ENCODE data around the gene ZNF620. TPM values are rescaled to one million over a fixed set of nuclear protein-coding genes. Genes with fewer than 3 reads are reported as not detected.

Gene ZNF620
- total RNA-seq, 3 donors from 2014 or later (not counting 1 experiment from before 2014, with no cell fraction given): 3.3 to 7.4 (median 6.0) TPM

DNA sequence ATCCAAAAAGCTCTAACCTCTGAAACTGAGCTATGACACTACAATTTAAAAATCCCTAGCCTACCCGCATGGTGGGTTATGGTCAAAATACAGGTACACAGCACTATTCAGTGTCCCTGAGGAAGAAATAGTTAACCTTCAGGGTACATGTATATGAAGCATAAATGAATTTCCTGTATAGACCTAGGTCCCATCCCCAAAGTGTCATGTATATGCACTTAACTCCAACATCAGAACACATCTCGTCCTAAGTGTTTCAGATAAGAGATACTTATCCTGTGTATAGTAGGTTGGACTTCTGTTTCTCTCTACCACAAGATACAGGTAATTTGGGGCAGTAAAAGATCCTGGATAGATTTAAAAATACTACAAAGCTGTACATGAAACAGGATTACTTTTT, 42.3 kb upstream of the ZNF620 start:
- Histone ChIP-seq H3K9me3 (ENCODE audit: control insufficient read depth, insufficient read depth, low read length) (no peaks in the 10 kb centered on the region), H3K27ac (ENCODE audit: low read length) (no peak overlapping the region), H3K27me3 (ENCODE audit: control insufficient read depth, insufficient read depth, low read length) (no peaks in the 10 kb centered on the region), H3K4me3 (ENCODE audit: low read length) (no peak overlapping the region), H3K4me1 (ENCODE audit: control insufficient read depth, insufficient read depth, low read length) (peaks cover 12% of the 10 kb centered on the region), H3K36me3 (ENCODE audit: control insufficient read depth, insufficient read depth, low read length) (peaks cover 51% of the 10 kb centered on the region)
- ATAC-seq (peak in 1 of 3 donors; percentile 10), DNase-seq (no peak)
- peaks cover 15 to 23% of the 10 kb centered on the region in 2 donors for H3K4me1 Mint-ChIP-seq
- TF ChIP-seq, protein P1, sequence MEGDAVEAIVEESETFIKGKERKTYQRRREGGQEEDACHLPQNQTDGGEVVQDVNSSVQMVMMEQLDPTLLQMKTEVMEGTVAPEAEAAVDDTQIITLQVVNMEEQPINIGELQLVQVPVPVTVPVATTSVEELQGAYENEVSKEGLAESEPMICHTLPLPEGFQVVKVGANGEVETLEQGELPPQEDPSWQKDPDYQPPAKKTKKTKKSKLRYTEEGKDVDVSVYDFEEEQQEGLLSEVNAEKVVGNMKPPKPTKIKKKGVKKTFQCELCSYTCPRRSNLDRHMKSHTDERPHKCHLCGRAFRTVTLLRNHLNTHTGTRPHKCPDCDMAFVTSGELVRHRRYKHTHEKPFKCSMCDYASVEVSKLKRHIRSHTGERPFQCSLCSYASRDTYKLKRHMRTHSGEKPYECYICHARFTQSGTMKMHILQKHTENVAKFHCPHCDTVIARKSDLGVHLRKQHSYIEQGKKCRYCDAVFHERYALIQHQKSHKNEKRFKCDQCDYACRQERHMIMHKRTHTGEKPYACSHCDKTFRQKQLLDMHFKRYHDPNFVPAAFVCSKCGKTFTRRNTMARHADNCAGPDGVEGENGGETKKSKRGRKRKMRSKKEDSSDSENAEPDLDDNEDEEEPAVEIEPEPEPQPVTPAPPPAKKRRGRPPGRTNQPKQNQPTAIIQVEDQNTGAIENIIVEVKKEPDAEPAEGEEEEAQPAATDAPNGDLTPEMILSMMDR (IDR thresholded peaks at IDR 0.05): no peak
- no peaks in the 10 kb centered on the region for H3K9me3 Mint-ChIP-seq
- no peaks in the 10 kb centered on the region for H3K27me3 Mint-ChIP-seq (ENCODE audit: low read depth in 2 of 2)
- H3K36me3 Mint-ChIP-seq: peaks cover 11% of the 10 kb centered on the region
- whole genome bisulfite sequencing (ENCODE audit: insufficient coverage): 88% methylated on average over 1 of the region's 2 CpGs
- H3K4me3 Mint-ChIP-seq: no peak overlapping the region
- H3K27ac Mint-ChIP-seq: peak overlapping the region; percentile 16 to 61
- intact Hi-C loops (cut with micrococcal nuclease): no loop called here

DNA sequence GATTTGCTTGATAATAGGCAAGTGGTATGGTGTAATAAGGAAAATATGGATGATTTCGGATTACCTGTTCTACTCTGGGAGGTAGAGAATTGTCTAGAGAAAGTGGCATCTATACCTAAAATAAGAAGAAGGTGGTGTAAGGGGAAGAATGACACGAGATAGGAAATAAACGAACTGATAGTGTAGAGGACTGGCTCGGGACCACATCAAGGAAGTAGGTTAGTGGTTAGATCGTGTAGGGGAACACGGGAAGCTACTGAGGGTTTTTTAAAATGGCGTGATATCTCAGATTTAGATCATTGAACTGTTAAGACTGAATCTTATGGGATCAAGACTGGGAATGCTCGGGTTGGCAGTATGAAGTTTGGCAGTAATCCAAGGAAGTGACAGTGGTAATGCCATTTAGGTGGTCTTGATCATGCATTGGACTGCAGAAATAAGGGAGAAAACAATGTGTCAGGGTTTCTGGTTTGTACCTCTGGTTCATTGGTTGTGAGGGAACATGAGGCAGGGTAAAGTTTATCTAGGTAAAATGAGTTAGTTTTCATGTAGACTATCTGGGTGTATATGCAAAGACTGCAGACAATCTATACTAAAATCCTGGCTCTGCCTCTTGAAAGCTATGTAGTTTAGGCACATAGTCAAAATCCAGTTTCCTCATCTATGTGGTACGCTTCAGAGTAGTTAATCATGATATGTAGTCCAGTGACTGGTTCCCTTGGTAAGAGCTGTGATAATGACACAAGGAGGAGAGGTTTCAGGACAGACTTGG, 41.3 kb upstream of the ZNF620 start:
- Histone ChIP-seq H3K27ac (ENCODE audit: low read length) (no peak overlapping the region), H3K9me3 (ENCODE audit: control insufficient read depth, insufficient read depth, low read length) (no peaks in the 10 kb centered on the region), H3K27me3 (ENCODE audit: control insufficient read depth, insufficient read depth, low read length) (no peaks in the 10 kb centered on the region), H3K36me3 (ENCODE audit: control insufficient read depth, insufficient read depth, low read length) (peaks cover 45% of the 10 kb centered on the region), H3K4me1 (ENCODE audit: control insufficient read depth, insufficient read depth, low read length) (peaks cover 7% of the 10 kb centered on the region), H3K4me3 (ENCODE audit: low read length) (no peak overlapping the region)
- ATAC-seq: peak; percentile 36 to 64 (median 60)
- TF ChIP-seq, protein P1 (IDR thresholded peaks at IDR 0.05): no peak
- no peaks in the 10 kb centered on the region for H3K9me3 Mint-ChIP-seq
- WGBS (ENCODE audit: insufficient coverage): 34% methylated on average over 8 of the region's 9 CpGs
- no peaks in the 10 kb centered on the region for H3K27me3 Mint-ChIP-seq (ENCODE audit: low read depth in 2 of 2)
- H3K27ac Mint-ChIP-seq: peak overlapping the region; percentile 53 to 61
- H3K4me1 Mint-ChIP-seq: peaks cover 15 to 17% of the 10 kb centered on the region in 2 donors
- H3K4me3 Mint-ChIP-seq: no peak overlapping the region
- peaks cover 11% of the 10 kb centered on the region for H3K36me3 Mint-ChIP-seq
- peak in 1 of 2 donors; percentile 74 for DNase-seq
- intact Hi-C loops (cut with micrococcal nuclease): no loop called here

DNA sequence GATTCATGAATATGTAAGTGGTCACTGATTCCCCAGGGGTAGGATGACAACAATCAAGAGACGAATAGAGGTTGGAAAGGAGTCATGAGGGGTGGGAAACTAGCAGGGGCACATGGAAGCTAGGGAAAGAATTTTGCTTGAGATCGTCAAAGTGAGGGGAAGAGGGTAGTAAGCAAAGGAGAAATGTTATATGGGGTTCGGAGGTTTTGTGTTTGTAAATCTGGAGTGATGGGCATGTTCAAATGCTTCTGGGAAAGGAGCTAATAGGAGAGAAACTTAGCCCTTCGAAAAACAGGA, 40.8 kb upstream of the ZNF620 start:
- Histone ChIP-seq H3K36me3 (ENCODE audit: control insufficient read depth, insufficient read depth, low read length) (peaks cover 41% of the 10 kb centered on the region), H3K4me1 (ENCODE audit: control insufficient read depth, insufficient read depth, low read length) (peaks cover 7% of the 10 kb centered on the region), H3K4me3 (ENCODE audit: low read length) (no peak overlapping the region), H3K27me3 (ENCODE audit: control insufficient read depth, insufficient read depth, low read length) (no peaks in the 10 kb centered on the region), H3K9me3 (ENCODE audit: control insufficient read depth, insufficient read depth, low read length) (no peaks in the 10 kb centered on the region), H3K27ac (ENCODE audit: low read length) (no peak overlapping the region)
- Mint-ChIP-seq H3K27me3 (ENCODE audit: low read depth in 2 of 2) (no peaks in the 10 kb centered on the region), H3K4me1 (peaks cover 15 to 17% of the 10 kb centered on the region in 2 donors), H3K36me3 (peaks cover 11% of the 10 kb centered on the region), H3K27ac (peak overlapping the region; percentile 7 to 61), H3K4me3 (no peak overlapping the region), H3K9me3 (no peaks in the 10 kb centered on the region)
- intact Hi-C loops (cut with micrococcal nuclease): no loop called here
- DNase-seq (no peak), ATAC-seq (no peak)
- WGBS (ENCODE audit: insufficient coverage): 92% methylated on average over 4 of the region's 4 CpGs
- TF ChIP-seq, protein P1 (IDR thresholded peaks at IDR 0.05): no peak

DNA sequence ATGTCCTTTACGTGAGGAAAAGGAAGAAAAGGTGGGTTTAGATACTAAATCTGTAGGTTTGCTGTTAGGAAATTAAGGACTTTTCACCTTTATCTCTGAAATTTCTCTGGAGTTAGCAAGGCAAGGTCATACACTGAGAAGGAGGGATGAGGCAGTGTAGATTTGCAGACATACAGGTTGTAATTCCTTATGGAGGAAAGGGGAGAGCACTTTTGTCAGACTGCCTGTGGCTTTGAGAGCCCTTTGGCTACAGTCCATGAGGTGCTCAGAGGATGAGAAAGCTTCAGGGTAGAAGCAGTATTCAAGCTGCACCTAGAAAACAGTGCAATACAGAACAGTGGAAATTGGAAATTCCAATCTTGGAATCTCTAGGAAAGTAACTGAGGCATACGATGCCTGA, 40.4 kb upstream of the ZNF620 start:
- ATAC-seq: no peak
- H3K9me3 ChIP-seq (ENCODE audit: control insufficient read depth, insufficient read depth, low read length): no peaks in the 10 kb centered on the region
- H3K36me3 Mint-ChIP-seq: peaks cover 11% of the 10 kb centered on the region
- DNase-seq: no peak
- peaks cover 15 to 17% of the 10 kb centered on the region in 2 donors for H3K4me1 Mint-ChIP-seq
- no peaks in the 10 kb centered on the region for H3K27me3 Mint-ChIP-seq (ENCODE audit: low read depth in 2 of 2)
- no peak overlapping the region for H3K4me3 Mint-ChIP-seq
- no peak overlapping the region for H3K27ac ChIP-seq (ENCODE audit: low read length)
- H3K27me3 ChIP-seq (ENCODE audit: control insufficient read depth, insufficient read depth, low read length): no peaks in the 10 kb centered on the region
- no peak overlapping the region for H3K4me3 ChIP-seq (ENCODE audit: low read length)
- H3K9me3 Mint-ChIP-seq: no peaks in the 10 kb centered on the region
- peak overlapping the region; percentile 7 to 61 for H3K27ac Mint-ChIP-seq
- TF ChIP-seq, protein P1 (IDR thresholded peaks at IDR 0.05): no peak
- peaks cover 37% of the 10 kb centered on the region for H3K36me3 ChIP-seq (ENCODE audit: control insufficient read depth, insufficient read depth, low read length)
- H3K4me1 ChIP-seq (ENCODE audit: control insufficient read depth, insufficient read depth, low read length): peaks cover 7% of the 10 kb centered on the region
- intact Hi-C loops (cut with micrococcal nuclease): no loop called here
- 97% methylated on average over 2 of the region's 2 CpGs for WGBS (ENCODE audit: insufficient coverage)

Measured in natural killer cell (primary cell).